ENCODE data around the gene MACROD2. TPM values are rescaled to one million over a fixed set of nuclear protein-coding genes. Genes with fewer than 3 reads are reported as not detected.

MACROD2 gene
- total RNA-seq, 1 experiment from 2014 or later, result 1.6 TPM

GRCh38 chr20:14956538-14956937 is 961.2 kb downstream of the MACROD2 start:
- DNase-seq, result no peak
- Histone ChIP-seq H2BK120ac (ENCODE audit: low read depth, low read length, poor library complexity, severe bottlenecking) (no peak overlapping the region), H3T11ph (ENCODE audit: low read length) (no peak overlapping the region), H3K79me1 (ENCODE audit: insufficient read depth, low read depth, low read length, poor library complexity, severe bottlenecking) (no peaks in the 10 kb centered on the region), H4K91ac (ENCODE audit: insufficient read length, low read depth, low read length) (no peak overlapping the region), H2BK20ac (ENCODE audit: low read depth, low read length, poor library complexity, severe bottlenecking) (no peak overlapping the region), H2BK15ac (ENCODE audit: low read depth, low read length) (no peak overlapping the region), H2AFZ (ENCODE audit: low read length) (no peak overlapping the region), H4K20me1 (ENCODE audit: control insufficient read depth, insufficient read depth, insufficient read length) (no peaks in the 10 kb centered on the region), H3K79me2 (ENCODE audit: insufficient read depth, low read length) (no peaks in the 10 kb centered on the region), H3K23me2 (ENCODE audit: insufficient read length, low read depth, low read length, poor library complexity, severe bottlenecking) (no peaks in the 10 kb centered on the region), H3K23ac (ENCODE audit: insufficient read length, low read depth, low read length) (no peak overlapping the region), H3K9me3 (ENCODE audit: control insufficient read depth, low read depth, low read length) (no peaks in the 10 kb centered on the region), H2BK12ac (ENCODE audit: insufficient read length, low read depth, low read length) (no peak overlapping the region), H4K5ac (ENCODE audit: insufficient read length, low read depth, low read length) (no peak overlapping the region), H3K18ac (ENCODE audit: insufficient read length, low read depth, low read length) (no peak overlapping the region), H3K4ac (ENCODE audit: low read depth, low read length) (no peak overlapping the region), H3K4me2 (ENCODE audit: insufficient read depth, insufficient read length, low read length) (no peak overlapping the region), H3K27ac (ENCODE audit: insufficient read length, low read depth, low read length) (no peak overlapping the region), H3K14ac (ENCODE audit: insufficient read depth, low read length) (no peak overlapping the region), H3K9ac (ENCODE audit: extremely low read depth, insufficient read length, low read length) (no peak overlapping the region), H3K56ac (ENCODE audit: insufficient read length, low read depth, low read length) (no peak overlapping the region), H3K4me1 (ENCODE audit: insufficient read depth, low read length) (peaks cover 3% of the 10 kb centered on the region; the same call in 1 of the 2 replicates), H3K27me3 (ENCODE audit: insufficient read depth, low read length) (no peaks in the 10 kb centered on the region), H2BK5ac (ENCODE audit: insufficient read length, low read length) (no peak overlapping the region), H4K8ac (replicated peaks; ENCODE audit: insufficient read length, low read depth, low read length) (no peak overlapping the region), H2AK5ac (ENCODE audit: insufficient read length, low read length) (no peak overlapping the region)
- H3K27me3 Mint-ChIP-seq (ENCODE audit: low read depth), result no peaks in the 10 kb centered on the region
- H3K36me3 Mint-ChIP-seq (ENCODE audit: insufficient read depth in 1 of 3, low read depth in 3 of 3), result no peaks in the 10 kb centered on the region
- H3K4me1 Mint-ChIP-seq, result peaks cover 19 to 27% of the 10 kb centered on the region in 2 experiments
- no peaks in the 10 kb centered on the region for H3K9me3 Mint-ChIP-seq
- peak overlapping the region in 1 of 3 experiments; percentile 53; a peak in 1 of 7 replicates for H3K27ac Mint-ChIP-seq
- H3K4me3 Mint-ChIP-seq, result no peak overlapping the region
- no peak for TF ChIP-seq CTCF (conservative IDR thresholded peaks at IDR 0.05)
- no CpG with 5 or more reads among the region's 5 CpGs for WGBS (ENCODE audit: extremely low coverage, insufficient read length, low lambda C conversion rate)

Measured in H9 (cell line).